ENCODE data around the gene LCN2. TPM values are rescaled to one million over a fixed set of nuclear protein-coding genes. Genes with fewer than 3 reads are reported as not detected.

The LCN2 gene
- total RNA-seq, 2 experiments from 2014 or later: not detected

- Mint-ChIP-seq H3K9me3 (ENCODE audit: low read depth) (no peaks in the 10 kb centered on the region), H3K27ac (no peak overlapping the region), H3K4me3 (no peak overlapping the region), H3K27me3 (no peaks in the 10 kb centered on the region), H3K4me1 (no peaks in the 10 kb centered on the region), H3K36me3 (no peaks in the 10 kb centered on the region)
- no peak for ATAC-seq
- DNase-seq: no peak
- CTCF ChIA-PET: no interaction called here
These were observed 3.1 kb downstream of the LCN2 start for GRCh38 chr9:128152133-128153059.

GRCh38 chr9:128153060-128153946 is 4.0 kb downstream of the LCN2 start:
- H3K9me3 Mint-ChIP-seq (ENCODE audit: low read depth): no peaks in the 10 kb centered on the region
- CTCF ChIA-PET: no interaction called here
- H3K27me3 Mint-ChIP-seq: no peaks in the 10 kb centered on the region
- no peak overlapping the region for H3K27ac Mint-ChIP-seq
- H3K4me3 Mint-ChIP-seq: no peak overlapping the region
- no peak for DNase-seq
- no peaks in the 10 kb centered on the region for H3K36me3 Mint-ChIP-seq
- ATAC-seq: no peak
- no peaks in the 10 kb centered on the region for H3K4me1 Mint-ChIP-seq

GRCh38 chr9:128153947-128154695 is 4.9 kb downstream of the LCN2 start:
- no peaks in the 10 kb centered on the region for H3K36me3 Mint-ChIP-seq
- peaks cover 2% of the 10 kb centered on the region for H3K4me1 Mint-ChIP-seq
- no peaks in the 10 kb centered on the region for H3K9me3 Mint-ChIP-seq (ENCODE audit: low read depth)
- H3K27me3 Mint-ChIP-seq: no peaks in the 10 kb centered on the region
- CTCF ChIA-PET: no interaction called here
- no peak overlapping the region for H3K27ac Mint-ChIP-seq
- no peak overlapping the region for H3K4me3 Mint-ChIP-seq
- DNase-seq (no peak), ATAC-seq (no peak)

- Mint-ChIP-seq H3K4me3 (no peak overlapping the region), H3K9me3 (ENCODE audit: low read depth) (no peaks in the 10 kb centered on the region), H3K36me3 (no peaks in the 10 kb centered on the region), H3K27ac (no peak overlapping the region), H3K27me3 (no peaks in the 10 kb centered on the region), H3K4me1 (peaks cover 10% of the 10 kb centered on the region)
- no peak for DNase-seq
- ATAC-seq: no peak
- CTCF ChIA-PET: no interaction called here
These were observed 6.7 kb downstream of the LCN2 start for GRCh38 chr9:128155736-128156500.

- DNase-seq: peak; percentile 74
- H3K27ac Mint-ChIP-seq: peak overlapping the region; percentile 79
- peak overlapping the region; percentile 63 for H3K4me3 Mint-ChIP-seq
- no peaks in the 10 kb centered on the region for H3K27me3 Mint-ChIP-seq
- no peaks in the 10 kb centered on the region for H3K9me3 Mint-ChIP-seq (ENCODE audit: low read depth)
- peaks cover 15% of the 10 kb centered on the region for H3K4me1 Mint-ChIP-seq
- ATAC-seq: peak; percentile 31
- CTCF ChIA-PET: interaction anchor here (1.1 to 3.5 kb wide), 5 partner anchors 11 to 42 kb away, joined by 3 to 24 read pairs (median 4); partner anchors contain the start of gene CIZ1
- H3K36me3 Mint-ChIP-seq: peaks cover 11% of the 10 kb centered on the region
These were observed 10.2 kb downstream of the LCN2 start for GRCh38 chr9:128159522-128159783.

GRCh38 chr9:128159784-128160602 is 10.7 kb downstream of the LCN2 start, which contains the start of gene BBLN:
Gene BBLN, plus strand, starts transcription at chr9:128160265. Its CDS starts 143 bp downstream, at chr9:128160408.
- DNase-seq (peak; percentile 95), ATAC-seq (peak; percentile 92)
- Mint-ChIP-seq H3K27ac (peak within 1 kb of the TSS; percentile 79), H3K9me3 (ENCODE audit: low read depth) (no peaks in the 10 kb centered on the region), H3K27me3 (no peaks in the 10 kb centered on the region), H3K4me1 (peaks cover 15% of the 10 kb centered on the region), H3K4me3 (peak within 1 kb of the TSS; percentile 80), H3K36me3 (peaks cover 15% of the 10 kb centered on the region)
- CTCF ChIA-PET: interaction anchor here (1.2 to 3.5 kb wide), 4 partner anchors 11 to 42 kb away, joined by 3 to 24 read pairs (median 6); partner anchors contain the start of gene CIZ1

- ATAC-seq: peak; percentile 18
- peak; percentile 66 for DNase-seq
- peak overlapping the region; percentile 79 for H3K27ac Mint-ChIP-seq
- no peaks in the 10 kb centered on the region for H3K27me3 Mint-ChIP-seq
- no peaks in the 10 kb centered on the region for H3K9me3 Mint-ChIP-seq (ENCODE audit: low read depth)
- CTCF ChIA-PET: interaction anchor here (1.2 to 3.5 kb wide), 4 partner anchors 10 to 43 kb away, joined by 3 to 24 read pairs (median 6); partner anchors contain the start of gene CIZ1
- H3K4me3 Mint-ChIP-seq: peak overlapping the region; percentile 80
- H3K36me3 Mint-ChIP-seq: peaks cover 15% of the 10 kb centered on the region
- H3K4me1 Mint-ChIP-seq: peaks cover 15% of the 10 kb centered on the region
These were observed 11.3 kb downstream of the LCN2 start for GRCh38 chr9:128160603-128160987.

- H3K9me3 Mint-ChIP-seq (ENCODE audit: low read depth): no peaks in the 10 kb centered on the region
- peak overlapping the region; percentile 79 for H3K27ac Mint-ChIP-seq
- peak overlapping the region; percentile 80 for H3K4me3 Mint-ChIP-seq
- CTCF ChIA-PET: interaction anchor here (1.2 to 3.5 kb wide), 5 partner anchors 9 to 657 kb away, joined by 3 to 24 read pairs (median 4); partner anchors contain the start of genes CIZ1 and ENDOG
- peaks cover 19% of the 10 kb centered on the region for H3K36me3 Mint-ChIP-seq
- H3K4me1 Mint-ChIP-seq: peaks cover 15% of the 10 kb centered on the region
- H3K27me3 Mint-ChIP-seq: no peaks in the 10 kb centered on the region
- ATAC-seq: no peak
- no peak for DNase-seq
These were observed 12.1 kb downstream of the LCN2 start for GRCh38 chr9:128161215-128161902.

- Mint-ChIP-seq H3K27me3 (no peaks in the 10 kb centered on the region), H3K4me1 (peaks cover 15% of the 10 kb centered on the region), H3K36me3 (peaks cover 27% of the 10 kb centered on the region), H3K27ac (no peak overlapping the region), H3K4me3 (no peak overlapping the region), H3K9me3 (ENCODE audit: low read depth) (no peaks in the 10 kb centered on the region)
- ATAC-seq (no peak), DNase-seq (no peak)
- CTCF ChIA-PET: interaction anchor here (1.2 to 3.5 kb wide), 3 partner anchors 11 to 656 kb away, joined by 3 to 24 read pairs (median 3); partner anchors contain the start of genes CIZ1 and ENDOG
These were observed 13.2 kb downstream of the LCN2 start for GRCh38 chr9:128162215-128163026.

- Mint-ChIP-seq H3K27me3 (no peaks in the 10 kb centered on the region), H3K27ac (no peak overlapping the region), H3K4me3 (no peak overlapping the region), H3K36me3 (peaks cover 27% of the 10 kb centered on the region), H3K9me3 (ENCODE audit: low read depth) (no peaks in the 10 kb centered on the region), H3K4me1 (peaks cover 15% of the 10 kb centered on the region)
- no peak for ATAC-seq
- CTCF ChIA-PET: no interaction called here
- DNase-seq: no peak
These were observed 13.8 kb downstream of the LCN2 start for GRCh38 chr9:128163027-128163515.
